ENCODE results near the gene SEMA4F.

Gene SEMA4F

DNA sequence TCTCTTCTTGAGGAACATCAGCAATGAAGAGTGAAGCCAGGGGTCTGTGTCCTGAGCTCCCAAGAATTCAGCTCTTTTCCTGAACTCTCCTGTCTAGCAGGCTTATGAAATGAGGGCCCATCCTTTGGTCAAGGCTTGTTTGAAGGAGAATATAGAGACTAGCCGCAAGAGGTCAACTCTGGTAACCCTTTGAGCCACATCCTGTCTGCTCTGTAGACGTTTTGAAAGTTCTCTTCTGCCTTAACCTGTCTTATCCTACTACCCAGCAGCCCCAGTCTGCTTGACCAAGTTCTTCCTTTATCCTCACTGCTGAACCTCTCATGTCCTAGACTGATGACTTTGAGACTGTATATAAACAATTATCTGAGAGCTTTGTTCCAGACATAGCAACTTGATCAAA, 5.4 kb downstream of the SEMA4F start:
- no peak for DNase-seq (ENCODE audit: low spot score)

DNA sequence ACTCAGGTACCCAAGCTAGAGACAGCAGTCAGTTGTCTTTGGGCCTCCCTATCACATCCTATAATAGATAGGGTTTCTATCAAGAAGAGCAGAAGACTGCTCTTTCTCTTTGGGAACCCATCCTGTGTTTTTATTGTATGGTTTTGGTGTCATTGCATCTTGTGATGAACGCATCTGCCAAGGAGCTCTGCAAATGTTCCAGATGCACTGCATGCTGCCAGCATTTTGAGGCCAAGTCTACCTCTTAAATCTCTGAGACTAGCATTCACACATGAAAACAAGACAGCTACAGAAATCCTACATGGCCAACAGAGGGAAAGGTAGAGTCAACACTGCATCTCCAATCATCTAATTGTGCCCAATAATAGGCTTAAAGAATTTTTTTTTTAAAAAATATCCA, 14.0 kb downstream of the SEMA4F start:
- DNase-seq (ENCODE audit: low spot score) = no peak

DNA sequence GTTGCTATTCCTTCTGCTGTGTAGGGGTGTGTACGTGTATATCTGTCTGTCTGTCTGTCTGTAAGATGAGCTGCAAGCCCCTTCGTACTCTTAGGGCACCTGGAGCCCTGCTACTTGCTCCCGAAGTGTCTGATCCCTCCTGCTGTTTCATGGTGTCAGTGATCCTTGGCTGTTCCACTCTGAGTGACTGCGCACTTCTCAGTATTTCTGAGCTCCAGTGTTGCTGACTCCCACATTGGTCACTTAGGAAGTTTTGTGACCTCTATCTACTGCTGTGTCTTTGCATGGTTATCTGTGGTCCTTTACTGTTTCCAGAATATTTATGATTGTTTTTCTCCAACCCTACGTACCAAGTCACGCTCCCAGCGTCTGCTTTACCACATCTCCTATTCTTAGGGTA, 16.2 kb downstream of the SEMA4F start:
- no peak for DNase-seq (ENCODE audit: low spot score)

DNA sequence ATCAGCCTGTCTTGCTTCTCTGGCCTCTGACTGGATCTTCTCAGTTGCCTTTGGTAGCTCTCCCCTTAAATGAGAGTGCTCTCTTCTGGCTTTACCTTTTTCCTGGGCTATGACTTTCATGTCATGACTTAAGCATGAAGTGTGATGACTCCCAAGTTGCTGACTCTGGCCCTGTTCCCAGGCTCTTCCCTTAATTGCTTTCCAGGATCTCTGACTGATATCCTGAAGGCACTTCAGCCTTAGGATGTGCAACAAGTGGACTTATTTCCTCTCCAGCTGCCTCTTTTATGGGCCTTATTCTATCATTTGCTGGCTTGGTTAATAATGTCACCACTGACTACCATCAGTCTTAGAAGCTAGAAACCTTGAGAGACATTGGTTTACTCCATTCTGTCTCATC, 17.4 kb downstream of the SEMA4F start:
- DNase-seq (ENCODE audit: low spot score) = no peak

DNA sequence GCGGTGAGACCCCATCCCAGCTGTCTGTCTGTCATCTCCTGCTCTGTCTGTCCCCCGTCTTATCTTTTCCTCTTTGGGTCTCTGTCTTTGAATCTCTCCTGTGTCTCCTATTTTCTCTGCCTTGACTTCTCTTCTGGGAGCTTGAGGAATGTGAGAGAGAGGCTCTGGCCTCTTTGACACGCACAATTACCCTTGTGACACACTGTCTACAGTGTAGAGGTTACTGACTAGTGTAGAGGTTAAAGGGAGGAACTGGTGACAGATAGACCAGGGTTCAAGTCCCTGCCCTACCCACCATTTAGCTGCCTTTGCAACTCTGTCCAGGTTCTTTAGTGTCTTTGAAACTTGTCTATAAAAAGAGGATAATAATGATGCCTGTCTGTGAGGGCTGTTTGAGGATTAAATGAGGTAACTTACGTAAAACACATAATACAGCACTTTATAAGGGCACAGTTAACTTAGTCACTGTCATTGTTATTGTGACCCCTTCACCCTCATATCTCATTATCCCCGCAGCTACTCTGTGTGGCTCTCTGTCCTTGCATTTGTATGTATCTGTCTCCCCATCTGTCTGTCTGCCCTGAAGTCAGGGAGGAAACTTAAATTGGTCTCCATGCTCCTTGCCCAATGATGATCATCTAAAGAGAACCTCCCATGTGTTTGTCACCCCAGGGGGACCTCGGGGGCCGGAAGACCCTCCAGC, 19.9 kb downstream of the SEMA4F start:
- DNase-seq (ENCODE audit: low spot score) = no peak

DNA sequence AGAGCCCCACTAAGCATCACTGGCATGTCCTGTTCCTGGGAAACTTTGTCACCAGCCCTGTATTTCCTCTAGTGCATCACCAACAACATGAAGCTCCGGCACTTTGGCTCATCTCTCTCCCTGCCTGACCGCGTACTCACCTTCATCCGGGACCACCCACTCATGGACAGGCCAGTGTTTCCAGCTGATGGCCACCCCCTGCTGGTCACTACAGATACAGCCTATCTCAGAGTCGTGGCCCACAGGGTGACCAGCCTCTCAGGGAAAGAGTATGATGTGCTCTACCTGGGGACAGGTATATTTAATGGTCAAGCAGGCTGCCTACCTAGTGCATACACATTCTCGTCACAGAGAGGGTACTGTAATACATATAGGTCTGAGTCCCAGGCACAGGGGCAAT, 21.0 kb downstream of the SEMA4F start:
- no peak for DNase-seq (ENCODE audit: low spot score)

DNA sequence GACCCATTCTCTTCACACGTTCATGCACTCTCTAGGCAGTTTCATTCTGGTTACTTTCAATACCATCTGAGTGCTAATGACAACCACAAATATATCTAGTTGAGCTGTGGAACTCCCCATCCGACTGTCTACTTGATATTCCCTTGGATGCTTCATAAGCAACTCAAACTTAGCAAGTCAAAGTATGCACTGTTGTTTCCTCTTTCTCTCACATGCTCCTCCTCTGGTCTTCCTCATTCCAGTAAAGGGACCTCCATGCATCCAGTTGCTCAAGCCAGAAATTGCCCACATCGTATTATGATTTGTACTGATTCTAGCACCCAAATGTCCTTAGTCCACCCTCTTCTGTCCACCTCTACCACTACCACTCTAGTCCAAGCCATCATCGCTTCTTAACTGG, 22.3 kb downstream of the SEMA4F start:
- no peak for DNase-seq (ENCODE audit: low spot score)

DNA sequence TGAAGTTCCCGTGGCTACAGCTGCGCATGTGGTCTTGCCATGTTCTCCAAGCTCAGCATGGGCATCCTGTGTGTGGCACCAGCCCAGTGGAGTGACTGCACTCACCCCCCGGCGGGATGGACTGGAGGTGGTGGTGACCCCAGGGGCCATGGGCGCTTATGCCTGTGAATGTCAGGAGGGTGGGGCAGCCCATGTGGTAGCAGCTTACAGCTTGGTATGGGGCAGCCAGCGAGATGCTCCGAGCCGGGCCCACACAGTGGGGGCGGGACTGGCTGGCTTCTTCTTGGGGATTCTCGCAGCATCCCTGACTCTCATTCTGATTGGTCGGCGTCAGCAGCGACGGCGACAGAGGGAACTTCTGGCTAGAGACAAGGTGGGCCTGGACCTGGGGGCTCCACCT, 25.6 kb downstream of the SEMA4F start:
- DNase-seq (ENCODE audit: low spot score) = no peak

DNA sequence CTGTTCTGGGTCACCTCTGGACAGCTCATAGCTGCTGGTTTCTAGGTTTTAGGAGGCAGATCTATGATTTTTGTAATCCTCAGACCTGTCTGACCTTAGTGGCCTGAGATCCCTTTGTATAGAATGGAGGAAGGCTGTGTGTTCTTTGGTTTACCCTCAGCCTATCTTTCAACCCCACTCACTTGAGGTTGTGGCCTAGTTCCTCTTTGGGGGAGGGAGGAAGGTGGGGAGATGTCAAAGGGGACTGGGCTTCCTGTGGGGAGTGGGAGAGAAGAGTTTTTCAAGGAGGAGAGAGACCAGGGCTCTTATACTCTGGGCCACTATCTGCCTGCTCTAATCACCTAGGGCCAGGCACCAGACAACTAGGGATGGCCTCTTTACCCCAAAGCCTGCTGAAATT, 28.5 kb downstream of the SEMA4F start:
- DNase-seq (ENCODE audit: low spot score) = no peak

DNA sequence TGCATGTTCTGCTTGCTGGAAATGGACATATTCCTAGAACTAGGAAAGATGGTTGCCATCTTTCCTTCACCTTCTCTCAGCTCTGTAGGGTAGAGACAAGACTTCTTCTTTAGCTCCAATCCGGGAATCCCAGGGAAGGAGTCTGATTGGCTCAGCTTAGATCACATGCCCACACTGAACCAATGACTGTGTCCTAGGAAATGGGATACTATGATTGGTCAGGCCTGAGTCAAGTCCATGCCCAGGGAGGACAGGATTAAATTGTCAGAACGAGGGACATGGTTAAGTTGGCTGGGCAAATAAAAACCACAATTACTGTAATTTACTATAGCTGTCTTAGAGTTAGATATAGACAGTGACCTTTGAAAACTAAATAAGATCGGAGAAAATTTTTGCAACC, 31.4 kb downstream of the SEMA4F start:
- DNase-seq (ENCODE audit: low spot score) = no peak

DNA sequence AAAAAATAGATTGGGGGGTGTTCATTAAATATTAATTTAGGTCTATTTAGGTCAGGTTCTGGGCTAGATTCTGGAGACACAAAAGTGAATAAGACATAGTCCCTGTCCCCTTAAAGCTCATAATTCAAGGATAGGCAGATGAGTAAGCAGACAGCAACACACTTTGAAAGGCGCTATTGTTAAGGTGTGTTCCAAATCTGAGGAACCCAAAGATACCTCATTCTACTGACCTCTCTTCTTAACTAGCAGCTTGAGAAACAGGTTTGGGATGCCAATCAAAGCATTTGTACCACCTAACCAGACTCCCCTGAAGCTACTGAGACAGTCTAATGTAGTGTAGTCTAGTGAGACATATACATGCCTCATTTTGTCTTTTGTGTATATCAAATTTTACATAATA, 34.8 kb downstream of the SEMA4F start:
- no peak for DNase-seq (ENCODE audit: low spot score)

DNA sequence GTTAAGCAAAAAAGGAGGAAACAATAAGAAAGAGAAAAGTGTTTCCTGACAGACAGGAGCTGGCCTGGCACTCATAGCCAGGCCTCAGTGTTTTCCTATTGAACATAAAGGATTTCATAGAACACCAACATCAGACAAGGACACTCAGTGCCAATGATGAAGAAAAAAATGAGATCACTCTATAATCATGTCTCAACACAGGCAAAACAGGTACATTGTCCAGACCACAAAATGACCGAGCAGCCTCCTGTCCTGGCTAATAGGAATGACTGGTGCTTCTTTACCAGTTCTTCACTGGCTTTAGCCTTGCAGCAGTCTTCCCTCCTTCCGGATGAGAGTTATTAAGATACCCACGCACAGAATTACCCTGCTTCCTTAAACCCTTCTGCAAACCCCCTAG, 35.6 kb downstream of the SEMA4F start:
- no peak for DNase-seq (ENCODE audit: low spot score)

DNA sequence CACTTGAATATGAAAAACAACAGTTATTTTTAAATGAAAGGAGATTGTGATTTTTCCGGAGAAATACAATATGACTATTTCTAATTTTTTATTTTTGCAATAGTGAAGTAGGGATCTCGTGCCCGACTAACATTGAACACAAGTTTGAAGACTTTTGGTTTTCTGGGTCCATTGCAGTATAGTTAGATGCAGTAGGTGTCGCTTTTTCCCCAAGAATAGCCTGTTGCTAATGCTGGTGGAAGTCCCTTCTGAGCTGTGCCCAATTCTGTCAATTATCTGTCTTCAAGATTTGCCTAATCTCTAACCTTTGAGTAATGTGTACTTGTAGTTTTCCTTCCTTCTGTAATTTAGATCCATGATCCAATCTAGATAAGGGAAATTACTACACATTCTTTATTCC, 36.5 kb downstream of the SEMA4F start:
- DNase-seq (ENCODE audit: low spot score) = peak; percentile 34

DNA sequence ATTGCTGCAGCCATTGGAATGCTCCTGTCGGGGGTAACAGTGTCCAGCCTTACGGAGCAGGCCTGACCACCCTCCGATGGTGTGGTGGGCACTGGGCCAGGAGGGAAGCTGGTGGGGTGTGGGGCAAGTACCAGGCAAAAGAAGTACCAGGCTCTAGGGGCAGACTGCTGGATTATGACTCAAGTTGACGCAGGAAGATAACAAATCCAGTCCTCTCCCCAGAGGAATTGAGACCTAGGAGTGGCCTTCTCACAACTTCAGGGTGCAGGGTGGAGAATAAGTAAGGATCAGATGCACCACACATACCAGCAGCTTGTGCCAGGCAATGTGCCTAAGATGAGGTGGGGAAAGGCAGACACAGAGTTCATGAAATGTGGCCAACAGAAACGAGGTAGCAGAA, 37.9 kb downstream of the SEMA4F start:
- no peak for DNase-seq (ENCODE audit: low spot score)

DNA sequence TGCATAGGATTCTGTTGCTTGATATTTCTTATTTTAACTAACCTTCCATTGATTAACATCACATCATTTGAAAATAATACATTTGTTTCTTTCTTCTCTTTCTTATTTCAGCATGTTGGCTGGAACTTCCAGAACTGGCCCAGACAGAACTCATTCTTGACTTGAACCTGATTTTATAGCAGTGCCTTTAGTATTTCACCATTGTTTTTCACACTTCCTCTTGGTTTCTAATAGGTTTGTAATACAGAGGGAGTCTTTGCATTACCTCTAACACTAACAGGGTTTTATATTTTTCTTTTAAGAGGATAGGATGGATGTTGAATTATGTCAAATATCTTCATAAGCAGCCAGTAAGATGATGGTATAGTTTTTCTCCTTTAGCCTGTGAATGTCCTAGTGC, 39.2 kb downstream of the SEMA4F start:
- no peak for DNase-seq (ENCODE audit: low spot score)

DNA sequence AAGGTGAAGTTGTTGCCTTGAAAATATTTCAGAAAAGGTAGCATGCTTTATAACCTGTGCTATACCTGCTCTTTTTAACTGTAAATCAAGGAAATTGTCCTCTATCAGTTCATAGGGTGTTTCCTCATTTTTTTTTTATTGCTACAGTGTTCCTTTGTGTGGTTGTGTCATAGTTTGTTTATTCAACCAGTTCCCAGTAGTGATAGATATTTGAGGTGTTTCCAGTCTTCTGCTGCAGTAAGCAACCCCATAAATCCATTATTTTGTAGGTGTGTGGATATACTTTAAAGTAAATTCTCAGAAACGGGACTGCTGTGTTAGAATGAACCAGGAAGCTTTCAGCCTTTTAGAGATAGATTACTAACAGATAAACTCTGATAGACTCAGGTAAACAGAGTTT, 39.6 kb downstream of the SEMA4F start:
- no peak for DNase-seq (ENCODE audit: low spot score)

DNA sequence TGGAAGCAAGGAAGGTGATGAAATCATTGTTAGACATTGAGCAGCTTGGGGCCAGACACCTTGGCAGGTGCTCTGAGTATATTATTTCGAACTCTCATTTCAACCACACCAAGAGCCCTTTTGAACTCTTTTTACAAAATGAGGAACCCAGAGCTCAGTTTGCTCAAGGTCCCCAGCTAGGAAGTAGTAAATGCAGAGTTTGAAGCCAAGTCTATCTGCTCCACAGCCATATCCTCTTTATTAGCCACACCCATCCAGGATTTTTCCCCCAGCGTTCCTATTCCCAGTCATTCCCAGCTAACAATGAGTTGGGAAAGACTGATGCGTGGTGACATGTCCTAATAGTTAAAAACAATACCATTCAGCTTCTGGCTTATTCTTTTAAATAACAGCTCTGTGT, 40.2 kb downstream of the SEMA4F start:
- DNase-seq (ENCODE audit: low spot score) = no peak

DNA sequence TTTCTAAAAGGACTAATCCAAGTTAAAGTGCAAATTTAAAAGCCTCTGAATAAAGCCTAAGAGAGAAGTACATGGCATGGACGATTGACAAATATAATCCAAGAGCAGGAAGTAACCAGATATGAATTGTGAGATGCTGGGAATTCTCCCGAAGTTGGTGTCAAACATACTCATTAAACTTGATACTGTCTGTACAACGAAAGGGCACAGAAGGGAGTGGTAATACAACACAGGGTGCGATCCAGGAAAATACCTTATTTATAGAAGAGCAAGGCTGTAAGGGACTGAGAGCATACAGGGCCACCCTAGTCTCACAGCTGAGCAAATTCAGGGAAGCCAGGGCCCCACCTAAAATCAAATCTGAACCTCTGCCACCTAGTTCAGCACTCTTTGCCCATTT, 41.6 kb downstream of the SEMA4F start:
- no peak for DNase-seq (ENCODE audit: low spot score)

DNA sequence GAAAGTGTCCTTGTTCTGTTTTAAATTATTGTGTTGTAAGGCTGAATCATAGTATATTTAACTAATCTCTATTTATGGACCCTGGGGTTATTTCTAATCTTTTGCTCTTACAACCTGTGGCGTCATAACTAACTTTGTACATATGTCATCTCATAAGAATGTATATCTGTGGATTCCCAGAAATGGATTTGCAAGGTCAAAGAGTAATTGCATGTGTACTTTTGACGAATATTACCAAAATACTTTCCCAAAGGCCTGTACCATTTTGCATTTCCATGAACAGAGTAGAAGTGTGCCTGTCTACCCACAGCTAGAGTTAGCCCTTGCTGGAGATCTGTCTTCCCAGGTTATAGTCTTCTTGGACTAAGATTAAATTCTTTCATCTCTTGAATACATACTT, 42.8 kb downstream of the SEMA4F start:
- DNase-seq (ENCODE audit: low spot score) = no peak

DNA sequence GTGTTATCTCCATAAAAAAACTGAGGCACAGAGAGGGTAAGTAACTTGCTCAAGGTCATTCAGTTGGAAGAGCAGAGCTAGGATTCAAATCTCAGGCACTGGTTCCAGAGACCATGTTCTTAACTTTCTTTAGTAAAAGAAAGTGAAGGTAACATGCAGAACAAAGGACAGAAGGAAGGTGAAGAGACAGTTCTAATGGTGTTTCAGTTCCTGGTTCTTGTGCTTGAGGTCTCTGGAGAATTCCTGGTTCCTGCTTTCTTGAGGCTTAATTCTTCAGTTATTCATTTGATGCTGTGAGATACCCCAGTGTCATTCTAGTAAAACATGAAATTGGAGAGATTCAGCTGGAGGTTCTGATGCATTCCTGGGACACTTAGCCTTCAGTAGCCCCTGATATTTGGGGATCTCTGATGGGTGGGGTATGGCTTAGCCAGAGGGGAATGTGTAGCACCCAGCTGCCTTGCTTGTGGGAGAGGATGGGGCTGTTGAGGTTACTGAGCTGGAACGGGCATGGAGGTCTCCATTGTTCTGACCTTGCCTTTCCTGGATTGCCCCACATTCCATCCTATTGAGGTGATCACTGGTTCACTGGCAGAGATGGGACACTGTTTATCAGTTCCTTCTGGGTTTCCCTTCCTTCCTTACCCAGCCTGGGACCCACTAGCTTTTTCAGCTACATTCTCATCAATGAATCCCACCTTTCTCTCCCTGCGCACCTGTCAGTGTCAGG, 46.8 kb downstream of the SEMA4F start:
- no peak for DNase-seq (ENCODE audit: low spot score)

DNA sequence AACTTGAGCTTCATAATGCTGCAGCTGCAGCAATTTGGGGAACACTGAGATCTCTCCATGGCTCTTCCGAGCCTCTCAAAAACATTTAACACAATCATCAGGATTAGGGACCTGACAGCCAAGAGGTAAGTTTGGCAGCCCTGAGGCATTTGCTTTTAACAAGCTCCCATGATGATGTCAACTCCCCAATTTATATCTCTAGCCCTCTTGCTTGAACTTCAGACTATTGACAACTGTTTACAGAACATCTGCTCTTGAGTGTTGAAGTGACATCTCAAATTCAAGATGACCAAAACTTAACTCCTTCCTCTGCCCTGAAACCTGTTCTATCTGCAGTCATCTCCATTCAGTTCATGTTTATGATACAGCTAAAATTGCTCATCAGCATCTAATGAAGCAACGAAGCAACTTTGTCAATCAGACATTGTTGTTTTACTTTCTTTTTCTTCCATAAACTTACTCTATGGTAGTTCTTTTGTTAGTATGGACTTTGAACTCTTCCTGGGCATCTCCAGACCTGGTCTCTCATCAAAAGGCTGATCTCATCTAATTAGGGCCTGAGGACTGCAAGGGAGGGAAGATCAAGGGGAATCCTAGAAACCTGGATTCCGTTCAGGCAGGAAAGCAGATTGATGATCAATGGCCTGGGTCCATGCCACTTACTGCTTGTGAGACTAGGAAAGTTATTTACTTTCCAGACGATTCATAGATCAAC, 48.1 kb downstream of the SEMA4F start:
- DNase-seq (ENCODE audit: low spot score) = no peak

DNA sequence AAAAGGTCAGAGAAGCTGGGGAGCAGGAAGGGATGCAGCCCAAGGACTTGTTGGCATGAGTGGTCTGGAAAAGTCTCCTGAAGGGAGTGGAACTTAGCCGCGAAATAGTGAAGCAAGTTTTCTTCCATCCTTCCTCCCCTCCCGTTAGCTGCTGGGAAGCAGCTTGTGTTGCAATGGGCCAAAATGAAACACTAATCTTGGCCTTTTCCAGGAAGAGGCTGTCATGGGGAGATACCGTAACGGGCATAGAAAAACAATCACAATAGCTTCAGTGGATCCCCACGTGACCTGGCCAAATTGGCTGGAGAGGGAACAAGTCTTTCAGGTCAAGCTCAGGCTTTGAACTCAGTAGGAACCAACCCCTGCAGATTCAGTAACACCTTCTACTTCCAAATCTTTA, 49.3 kb downstream of the SEMA4F start:
- no peak for DNase-seq (ENCODE audit: low spot score)

DNA sequence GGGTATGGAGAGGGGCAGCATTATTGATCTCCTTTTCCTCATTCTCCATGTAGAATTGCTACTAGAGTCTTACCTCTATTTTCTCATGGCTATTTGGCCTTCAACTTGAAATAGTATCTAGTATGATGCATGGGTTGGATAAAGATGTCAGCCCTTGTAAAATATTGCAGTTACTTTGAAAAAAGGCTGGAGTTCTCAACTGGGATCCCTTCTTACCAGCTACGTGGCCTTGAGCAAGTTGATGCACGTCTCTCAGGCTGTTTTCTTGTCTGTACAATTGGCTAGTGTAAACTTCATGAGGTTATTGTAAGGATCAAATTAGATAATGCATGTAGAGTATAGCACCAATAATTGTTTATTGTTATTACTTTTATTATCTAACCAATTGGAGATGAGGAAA, 50.2 kb downstream of the SEMA4F start:
- no peak for DNase-seq (ENCODE audit: low spot score)

All from HuH-7.5 (cell line).